Body of pancreas (tissue), 4 donors: ENCODE results near the gene SLC22A5. TPM values are rescaled to one million over a fixed set of nuclear protein-coding genes. Genes with fewer than 3 reads are reported as not detected.

ENCODE experiments used
- ATAC-seq: fragments of 150-250 bp; one replicate; pipeline ENCODE4 v1.9.1; 2016
- DNase-seq, 4 donors: peaks; one replicate each; pipeline ENCODE4 v3.0.0-alpha.2; 2019
- H3K27ac ChIP-seq, 4 donors: fragments of 200-600 bp; sonication (generic); 1 replicate in 3 of 4; 2 replicates in 1 of 4; pipeline versions ENCODE4 v1.5.1 to v1.6.1; 2016 to 2019; ENCODE audit warnings: mild to moderate bottlenecking in 1 of 4, mixed read lengths in 1 of 4, moderate library complexity in 1 of 4
- H3K27me3 ChIP-seq, 2 donors: fragments of 200-600 bp; sonication (generic); one replicate each; pipeline ENCODE4 v1.6.0; 2016; ENCODE audit warnings: mild to moderate bottlenecking in 1 of 2
- H3K36me3 ChIP-seq, 2 donors: fragments of 200-600 bp; sonication (generic); replicated peaks in 1 of 2; 2 replicates each; pipeline ENCODE4 v1.5.1; 2016; ENCODE audit warnings: low read depth in 2 of 2; ENCODE audit not compliant: insufficient read depth in 1 of 2
- H3K4me1 ChIP-seq: fragments of 200-600 bp; sonication (generic); one replicate; pipeline ENCODE4 v1.6.0; 2016
- H3K4me3 ChIP-seq, 2 donors: fragments of 200-600 bp; sonication (generic); 1 replicate in 1 of 2; 2 replicates in 1 of 2; pipeline ENCODE4 v1.5.1; 2016 to 2019
- H3K9me3 ChIP-seq, 3 donors: fragments of 200-600 bp; sonication (generic); 1 replicate in 2 of 3; 2 replicates in 1 of 3; pipeline ENCODE4 v1.5.1; 2016
- POLR2A ChIP-seq, 3 donors: fragments of 450-650 bp; IDR thresholded peaks; one replicate each; pipeline ENCODE4 v1.6.1; 2016; ENCODE audit warnings: antibody characterized with exemption in 3 of 3, mild to moderate bottlenecking in 2 of 3
- WGBS, 2 donors: methylation state at CpG; one replicate each; pipeline ENCODE4 v1.1.5; 2017; 5-methylcytosine and 5-hydroxymethylcytosine counted together
- intact Hi-C: fragments of 100-400 bp; cut with DNase I; formaldehyde crosslinking; loops from one replicate; pipeline ENCODE4 v1.15.1; 2023
- total RNA-seq, 2 donors: library from RNA; depleted of rRNA; stranded (reverse); fragments of >200 nt; gene quantifications; one replicate each; pipeline ENCODE4 v1.1.0, GENCODE V29; 2016
- TF ChIP-seq, protein P1 (sequence below), 7 experiments: fragments of 450-650 bp in 4 of 7; fragments of 200-600 bp in 3 of 7; sonication (generic) in 3 of 7; IDR thresholded peaks; one replicate each; pipeline ENCODE4 v1.5.1; 2016 to 2019; ENCODE audit warnings: antibody characterized with exemption in 7 of 7

SLC22A5 gene
- total RNA-seq: 10 to 100 TPM; 21.3 to 30.3 TPM

DNA sequence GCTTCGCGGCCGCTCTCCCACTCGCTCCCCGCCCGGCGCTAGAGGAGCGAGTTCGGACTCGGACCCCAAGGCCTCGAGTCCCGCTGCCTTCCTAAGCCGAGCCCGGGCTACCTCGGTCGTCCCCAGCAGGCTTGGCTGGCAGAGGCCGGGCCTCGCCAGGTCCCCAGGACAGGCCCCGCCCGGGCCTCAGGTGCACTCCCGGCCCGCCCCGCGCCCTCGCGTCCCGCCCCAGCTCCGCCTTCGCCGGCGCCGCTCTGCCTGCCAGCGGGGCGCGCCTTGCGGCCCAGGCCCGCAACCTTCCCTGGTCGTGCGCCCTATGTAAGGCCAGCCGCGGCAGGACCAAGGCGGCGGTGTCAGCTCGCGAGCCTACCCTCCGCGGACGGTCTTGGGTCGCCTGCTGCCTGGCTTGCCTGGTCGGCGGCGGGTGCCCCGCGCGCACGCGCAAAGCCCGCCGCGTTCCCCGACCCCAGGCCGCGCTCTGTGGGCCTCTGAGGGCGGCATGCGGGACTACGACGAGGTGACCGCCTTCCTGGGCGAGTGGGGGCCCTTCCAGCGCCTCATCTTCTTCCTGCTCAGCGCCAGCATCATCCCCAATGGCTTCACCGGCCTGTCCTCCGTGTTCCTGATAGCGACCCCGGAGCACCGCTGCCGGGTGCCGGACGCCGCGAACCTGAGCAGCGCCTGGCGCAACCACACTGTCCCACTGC lies at the start of gene SLC22A5:
Gene SLC22A5, plus strand, starts transcription at position 237 of the 707 bp plus-strand sequence. Its CDS starts 263 bp downstream, at position 500.
- peak; percentile 93 for ATAC-seq
- Histone ChIP-seq H3K4me1 (peaks cover 45% of the 10 kb centered on the region), H3K27me3 (no peaks in the 10 kb centered on the region), H3K27ac (peak within 1 kb of the TSS; percentile 83 to 95 (median 90)), H3K36me3 (no peaks in the 10 kb centered on the region), H3K9me3 (no peaks in the 10 kb centered on the region), H3K4me3 (peak within 1 kb of the TSS; percentile 40 to 75)
- intact Hi-C loops: no loop called here
- peak; percentile 78 to 86 (median 78) for TF ChIP-seq POLR2A (IDR thresholded peaks at IDR 0.05)
- TF ChIP-seq, protein P1, sequence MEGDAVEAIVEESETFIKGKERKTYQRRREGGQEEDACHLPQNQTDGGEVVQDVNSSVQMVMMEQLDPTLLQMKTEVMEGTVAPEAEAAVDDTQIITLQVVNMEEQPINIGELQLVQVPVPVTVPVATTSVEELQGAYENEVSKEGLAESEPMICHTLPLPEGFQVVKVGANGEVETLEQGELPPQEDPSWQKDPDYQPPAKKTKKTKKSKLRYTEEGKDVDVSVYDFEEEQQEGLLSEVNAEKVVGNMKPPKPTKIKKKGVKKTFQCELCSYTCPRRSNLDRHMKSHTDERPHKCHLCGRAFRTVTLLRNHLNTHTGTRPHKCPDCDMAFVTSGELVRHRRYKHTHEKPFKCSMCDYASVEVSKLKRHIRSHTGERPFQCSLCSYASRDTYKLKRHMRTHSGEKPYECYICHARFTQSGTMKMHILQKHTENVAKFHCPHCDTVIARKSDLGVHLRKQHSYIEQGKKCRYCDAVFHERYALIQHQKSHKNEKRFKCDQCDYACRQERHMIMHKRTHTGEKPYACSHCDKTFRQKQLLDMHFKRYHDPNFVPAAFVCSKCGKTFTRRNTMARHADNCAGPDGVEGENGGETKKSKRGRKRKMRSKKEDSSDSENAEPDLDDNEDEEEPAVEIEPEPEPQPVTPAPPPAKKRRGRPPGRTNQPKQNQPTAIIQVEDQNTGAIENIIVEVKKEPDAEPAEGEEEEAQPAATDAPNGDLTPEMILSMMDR (IDR thresholded peaks at IDR 0.05): no peak
- 0 to 1% methylated on average over 7 to 80 of the region's 83 CpGs for WGBS, 2 donors
- DNase-seq: peak; percentile 84 to 91 (median 86)

GRCh38 chr5:132319975-132320374 lies 49.5 kb upstream of the SLC22A5 start:
- Histone ChIP-seq H3K4me1 (no peaks in the 10 kb centered on the region), H3K9me3 (no peaks in the 10 kb centered on the region), H3K4me3 (no peak overlapping the region), H3K27me3 (no peaks in the 10 kb centered on the region), H3K36me3 (no peaks in the 10 kb centered on the region), H3K27ac (no peak overlapping the region)
- 87 to 90% methylated on average over 1 of the region's 1 CpG for WGBS, 2 donors
- TF ChIP-seq POLR2A (IDR thresholded peaks at IDR 0.05): no peak
- TF ChIP-seq, protein P1 (IDR thresholded peaks at IDR 0.05): no peak
- DNase-seq: no peak
- intact Hi-C loops: no loop called here
- ATAC-seq: no peak

GRCh38 chr5:132321109-132321721 lies 48.3 kb upstream of the SLC22A5 start:
- H3K4me1 ChIP-seq: no peaks in the 10 kb centered on the region
- H3K4me3 ChIP-seq: no peak overlapping the region
- H3K9me3 ChIP-seq: no peaks in the 10 kb centered on the region
- ATAC-seq (no peak), DNase-seq (no peak)
- intact Hi-C loops: no loop called here
- H3K27ac ChIP-seq: no peak overlapping the region
- WGBS, 2 donors: 91 to 98% methylated on average over 2 to 3 of the region's 3 CpGs
- no peaks in the 10 kb centered on the region for H3K27me3 ChIP-seq
- no peaks in the 10 kb centered on the region for H3K36me3 ChIP-seq
- TF ChIP-seq, protein P1 (IDR thresholded peaks at IDR 0.05): no peak
- TF ChIP-seq POLR2A (IDR thresholded peaks at IDR 0.05): no peak

GRCh38 chr5:132322266-132322665 lies 47.2 kb upstream of the SLC22A5 start:
- no peaks in the 10 kb centered on the region for H3K36me3 ChIP-seq
- H3K27me3 ChIP-seq: no peaks in the 10 kb centered on the region
- no peak overlapping the region for H3K4me3 ChIP-seq
- no peak overlapping the region for H3K27ac ChIP-seq
- WGBS, 2 donors: 76 to 80% methylated on average over 10 to 11 of the region's 11 CpGs
- no peak for TF ChIP-seq POLR2A (IDR thresholded peaks at IDR 0.05)
- TF ChIP-seq, protein P1 (IDR thresholded peaks at IDR 0.05): no peak
- no peaks in the 10 kb centered on the region for H3K4me1 ChIP-seq
- intact Hi-C loops: no loop called here
- H3K9me3 ChIP-seq: no peaks in the 10 kb centered on the region
- no peak for DNase-seq
- no peak for ATAC-seq
